ENCODE measurements around the gene CFAP157. TPM values are rescaled to one million over a fixed set of nuclear protein-coding genes. Genes with fewer than 3 reads are reported as not detected.

The CFAP157 gene
- total RNA-seq, 1 donor from 2014 or later, result 0.24 TPM

- H3K27me3 Mint-ChIP-seq (ENCODE audit: unreplicated experiment), result no peaks in the 10 kb centered on the region
- no peak overlapping the region for H3K4me3 Mint-ChIP-seq (ENCODE audit: unreplicated experiment)
- no peaks in the 10 kb centered on the region for H3K4me1 Mint-ChIP-seq (ENCODE audit: unreplicated experiment)
- no peak overlapping the region for H3K27ac Mint-ChIP-seq (ENCODE audit: unreplicated experiment)
- no peaks in the 10 kb centered on the region for H3K9me3 Mint-ChIP-seq (ENCODE audit: unreplicated experiment)
- no peak for DNase-seq (ENCODE audit: extremely low spot score, unreplicated experiment)
- no peaks in the 10 kb centered on the region for H3K36me3 Mint-ChIP-seq (ENCODE audit: unreplicated experiment)
- TF ChIP-seq CTCF (IDR thresholded peaks at IDR 0.05), result no peak
These were observed 20.1 kb downstream of the CFAP157 start for GRCh38 chr9:127726871-127727270.

GRCh38 chr9:127728808-127729207, 22.0 kb downstream of the CFAP157 start:
- H3K36me3 Mint-ChIP-seq (ENCODE audit: unreplicated experiment), result no peaks in the 10 kb centered on the region
- H3K27me3 Mint-ChIP-seq (ENCODE audit: unreplicated experiment), result no peaks in the 10 kb centered on the region
- TF ChIP-seq CTCF (IDR thresholded peaks at IDR 0.05), result no peak
- peaks cover 2% of the 10 kb centered on the region for H3K4me1 Mint-ChIP-seq (ENCODE audit: unreplicated experiment)
- no peaks in the 10 kb centered on the region for H3K9me3 Mint-ChIP-seq (ENCODE audit: unreplicated experiment)
- H3K27ac Mint-ChIP-seq (ENCODE audit: unreplicated experiment), result no peak overlapping the region
- no peak for DNase-seq (ENCODE audit: extremely low spot score, unreplicated experiment)
- H3K4me3 Mint-ChIP-seq (ENCODE audit: unreplicated experiment), result no peak overlapping the region

- Mint-ChIP-seq H3K4me1 (ENCODE audit: unreplicated experiment) (peaks cover 8% of the 10 kb centered on the region), H3K27ac (ENCODE audit: unreplicated experiment) (no peak overlapping the region), H3K4me3 (ENCODE audit: unreplicated experiment) (no peak overlapping the region), H3K27me3 (ENCODE audit: unreplicated experiment) (no peaks in the 10 kb centered on the region), H3K36me3 (ENCODE audit: unreplicated experiment) (no peaks in the 10 kb centered on the region), H3K9me3 (ENCODE audit: unreplicated experiment) (no peaks in the 10 kb centered on the region)
- no peak for TF ChIP-seq CTCF (IDR thresholded peaks at IDR 0.05)
- no peak for DNase-seq (ENCODE audit: extremely low spot score, unreplicated experiment)
These were observed 22.9 kb downstream of the CFAP157 start for GRCh38 chr9:127729522-127730256.

- Mint-ChIP-seq H3K27me3 (ENCODE audit: unreplicated experiment) (no peaks in the 10 kb centered on the region), H3K36me3 (ENCODE audit: unreplicated experiment) (no peaks in the 10 kb centered on the region), H3K4me3 (ENCODE audit: unreplicated experiment) (no peak overlapping the region), H3K27ac (ENCODE audit: unreplicated experiment) (no peak overlapping the region), H3K9me3 (ENCODE audit: unreplicated experiment) (no peaks in the 10 kb centered on the region), H3K4me1 (ENCODE audit: unreplicated experiment) (peaks cover 8% of the 10 kb centered on the region)
- DNase-seq (ENCODE audit: extremely low spot score, unreplicated experiment), result no peak
- no peak for TF ChIP-seq CTCF (IDR thresholded peaks at IDR 0.05)
These were observed 23.5 kb downstream of the CFAP157 start for GRCh38 chr9:127730262-127730661.

- Mint-ChIP-seq H3K4me3 (ENCODE audit: unreplicated experiment) (no peak overlapping the region), H3K9me3 (ENCODE audit: unreplicated experiment) (no peaks in the 10 kb centered on the region), H3K27me3 (ENCODE audit: unreplicated experiment) (no peaks in the 10 kb centered on the region), H3K36me3 (ENCODE audit: unreplicated experiment) (no peaks in the 10 kb centered on the region), H3K4me1 (ENCODE audit: unreplicated experiment) (peaks cover 8% of the 10 kb centered on the region), H3K27ac (ENCODE audit: unreplicated experiment) (no peak overlapping the region)
- no peak for DNase-seq (ENCODE audit: extremely low spot score, unreplicated experiment)
- no peak for TF ChIP-seq CTCF (IDR thresholded peaks at IDR 0.05)
These were observed 24.1 kb downstream of the CFAP157 start for GRCh38 chr9:127730799-127731410.
